IMR-90 (cell line): ENCODE measurements around the gene LYPD6B. TPM values are rescaled to one million over a fixed set of nuclear protein-coding genes. Genes with fewer than 3 reads are reported as not detected.

ENCODE experiments used
- ATAC-seq: fragments of 200-7000 bp; cut with Tn5 transposase; 2 replicates; pipeline ENCODE4 v1.9.1; 2020; ENCODE audit warnings: low read depth, mild to moderate bottlenecking, moderate library complexity
- BruUV-seq: library from RNA; stranded (reverse); fragments of 400-500 nt; replicated peaks from 2 replicates; lab custom pipeline; 2021; lab: Mats Ljungman, UMichigan
- CTCF ChIA-PET: fragments of 300-600 bp; formaldehyde crosslinking; extraction: SDS; loops from one replicate; lab custom pipeline; 2021; ENCODE audit warnings: antibody characterized with exemption; lab: Yijun Ruan, JAX
- POLR2A ChIA-PET: fragments of 300-600 bp; sonication (Branson Sonifier 250); formaldehyde crosslinking; loops from one replicate; lab custom pipeline; 2022; ENCODE audit warnings: antibody characterized with exemption; ENCODE audit not compliant: unreplicated experiment; lab: Charles Lee
- DNase-seq: peaks from one replicate; pipeline ENCODE4 v3.0.0; 2013
- H2AFZ ChIP-seq: replicated peaks from 2 replicates; pipeline ENCODE3; 2013; ENCODE audit warnings: low read length, mild to moderate bottlenecking; ENCODE audit not compliant: poor library complexity
- H2AK5ac ChIP-seq: 2 replicates; pipeline ENCODE4 v1.6.1; 2013; ENCODE audit warnings: low read depth, low read length, inconsistent platforms
- H2AK9ac ChIP-seq: replicated peaks from 2 replicates; pipeline ENCODE3; 2013; ENCODE audit warnings: mild to moderate bottlenecking, low read depth, low read length, moderate library complexity; ENCODE audit not compliant: poor library complexity
- H2BK120ac ChIP-seq: 2 replicates; pipeline ENCODE4 v1.6.1; 2013; ENCODE audit warnings: low read depth, low read length, inconsistent platforms
- H2BK15ac ChIP-seq: 3 replicates; pipeline ENCODE4 v1.6.1; 2013; ENCODE audit warnings: low read depth, low read length, inconsistent platforms
- H2BK20ac ChIP-seq: 2 replicates; pipeline ENCODE4 v1.6.1; 2013; ENCODE audit warnings: low read depth, mild to moderate bottlenecking, inconsistent platforms, low read length, moderate library complexity
- H2BK5ac ChIP-seq: 2 replicates; pipeline ENCODE4 v1.6.1; 2013; ENCODE audit warnings: mild to moderate bottlenecking, low read depth, low read length, inconsistent platforms; ENCODE audit not compliant: poor library complexity, severe bottlenecking
- H3K14ac ChIP-seq: replicated peaks from 2 replicates; pipeline ENCODE4 v1.6.1; 2013; ENCODE audit warnings: low read depth, low read length, inconsistent platforms
- H3K18ac ChIP-seq: 2 replicates; pipeline ENCODE4 v1.6.1; 2013; ENCODE audit warnings: low read depth, low read length, control low read depth
- H3K23ac ChIP-seq: 2 replicates; pipeline ENCODE4 v1.6.1; 2013; ENCODE audit warnings: low read depth, low read length, inconsistent platforms
- H3K27ac ChIP-seq: 2 replicates; pipeline ENCODE4 v1.5.1; 2013; ENCODE audit warnings: mild to moderate bottlenecking, control low read depth, low read length; ENCODE audit not compliant: insufficient read depth
- H3K27me3 ChIP-seq: 2 replicates; pipeline ENCODE4 v1.6.1; 2013; ENCODE audit warnings: low read length; ENCODE audit not compliant: control insufficient read depth, insufficient read depth
- H3K36me3 ChIP-seq: 2 replicates; pipeline ENCODE4 v1.6.1; 2013; ENCODE audit warnings: low read length, mixed read lengths; ENCODE audit not compliant: control insufficient read depth, insufficient read depth
- H3K4ac ChIP-seq: 2 replicates; pipeline ENCODE4 v1.6.1; 2013; ENCODE audit warnings: low read depth, low read length, inconsistent platforms
- H3K4me1 ChIP-seq: 2 replicates; pipeline ENCODE4 v1.6.1; 2013; ENCODE audit warnings: low read length, mixed read lengths; ENCODE audit not compliant: control insufficient read depth, insufficient read depth
- H3K4me2 ChIP-seq: 2 replicates; pipeline ENCODE4 v1.6.1; 2013; ENCODE audit warnings: low read depth, mild to moderate bottlenecking, control low read depth, low read length, moderate library complexity
- H3K4me3 ChIP-seq: 2 replicates; pipeline ENCODE4 v1.5.1; 2013; ENCODE audit warnings: low read depth, mild to moderate bottlenecking, control low read depth, low read length, moderate library complexity; ENCODE audit not compliant: insufficient read depth
- H3K56ac ChIP-seq: 2 replicates; pipeline ENCODE4 v1.6.1; 2013; ENCODE audit warnings: low read length, inconsistent platforms; ENCODE audit not compliant: insufficient read depth; ENCODE audit errors: extremely low read depth
- H3K79me1 ChIP-seq, 2 experiments: 2 replicates each; pipeline ENCODE4 v1.6.1; 2013; ENCODE audit warnings: low read length in 2 of 2, inconsistent platforms in 1 of 2, low read depth in 1 of 2
- H3K9ac ChIP-seq: 2 replicates; pipeline ENCODE4 v1.6.1; 2013; ENCODE audit warnings: low read depth, low read length, control low read depth
- H3K9me1 ChIP-seq: 2 replicates; pipeline ENCODE4 v1.6.1; 2013; ENCODE audit warnings: low read length, inconsistent platforms; ENCODE audit not compliant: insufficient read depth
- H3K9me3 ChIP-seq: 2 replicates; pipeline ENCODE4 v1.6.1; 2013; ENCODE audit warnings: low read length; ENCODE audit not compliant: control insufficient read depth, insufficient read depth
- H4K20me1 ChIP-seq: 2 replicates; pipeline ENCODE4 v1.6.1; 2013; ENCODE audit warnings: low read length, inconsistent platforms; ENCODE audit not compliant: insufficient read depth
- H4K5ac ChIP-seq: 2 replicates; pipeline ENCODE4 v1.6.1; 2013; ENCODE audit warnings: mild to moderate bottlenecking, low read depth, low read length, control low read depth
- H4K8ac ChIP-seq, 2 experiments: 2 replicates each; pipeline ENCODE4 v1.6.1; 2013; ENCODE audit warnings: low read depth in 2 of 2, low read length in 2 of 2, control low read depth in 1 of 2, inconsistent platforms in 1 of 2
- H4K91ac ChIP-seq: 2 replicates; pipeline ENCODE4 v1.6.1; 2013; ENCODE audit warnings: low read depth, low read length, inconsistent platforms; ENCODE audit not compliant: insufficient read depth
- BHLHE40 ChIP-seq: fragments of 150-350 bp; IDR thresholded peaks from 2 replicates; pipeline ENCODE4 v1.6.1; 2016; ENCODE audit warnings: mild to moderate bottlenecking, low read depth, low read length
- CEBPB ChIP-seq: IDR thresholded peaks from 2 replicates; pipeline ENCODE4 v1.6.1; 2012; ENCODE audit warnings: low read depth, low read length, improper control_type of control experiment
- CHD1 ChIP-seq: IDR thresholded peaks from 2 replicates; pipeline ENCODE4 v1.6.1; 2012; ENCODE audit warnings: low read depth, low read length, improper control_type of control experiment
- FOS ChIP-seq: fragments of 150-350 bp; IDR thresholded peaks from 2 replicates; pipeline ENCODE4 v1.6.1; 2016; ENCODE audit warnings: low read depth, low read length
- MAFK ChIP-seq: IDR thresholded peaks from 2 replicates; pipeline ENCODE4 v1.6.1; 2012; ENCODE audit warnings: low read depth, low read length, improper control_type of control experiment
- MAZ ChIP-seq: IDR thresholded peaks from 2 replicates; pipeline ENCODE4 v1.6.1; 2012; ENCODE audit warnings: low read depth, mild to moderate bottlenecking, low read length, improper control_type of control experiment, moderate library complexity, borderline replicate concordance
- MXI1 ChIP-seq: IDR thresholded peaks from 2 replicates; pipeline ENCODE4 v1.6.1; 2012; ENCODE audit warnings: low read depth, mild to moderate bottlenecking, low read length, moderate library complexity, borderline replicate concordance
- NFE2L2 ChIP-seq: fragments of 150-350 bp; IDR thresholded peaks from 2 replicates; pipeline ENCODE4 v1.6.1; 2016; ENCODE audit warnings: low read depth, mild to moderate bottlenecking, low read length
- POLR2A ChIP-seq: IDR thresholded peaks from 2 replicates; pipeline ENCODE4 v1.6.1; 2012; ENCODE audit warnings: mild to moderate bottlenecking, low read depth, low read length
- RAD21 ChIP-seq: IDR thresholded peaks from 2 replicates; pipeline ENCODE4 v1.6.1; 2012; ENCODE audit warnings: low read length, improper control_type of control experiment
- RCOR1 ChIP-seq: IDR thresholded peaks from 2 replicates; pipeline ENCODE4 v1.6.1; 2012; ENCODE audit warnings: mild to moderate bottlenecking, low read length, improper control_type of control experiment; ENCODE audit not compliant: insufficient replicate concordance
- RFX5 ChIP-seq: IDR thresholded peaks from 2 replicates; pipeline ENCODE4 v1.8.0; 2012; ENCODE audit warnings: low read depth, mild to moderate bottlenecking, low read length, moderate library complexity
- SMC3 ChIP-seq: fragments of 150-350 bp; IDR thresholded peaks from 2 replicates; pipeline ENCODE4 v1.6.1; 2016; ENCODE audit warnings: low read depth, mild to moderate bottlenecking, antibody characterized with exemption, low read length, moderate library complexity
- WGBS, 2 experiments: methylation state at CpG; one replicate each; pipeline versions ENCODE4 v1.1.5 to v1.1.7; 2013; ENCODE audit warnings: missing lambda C conversion rate in 2 of 2; ENCODE audit not compliant: insufficient read length in 1 of 2; ENCODE audit errors: extremely low coverage in 2 of 2; 5-methylcytosine and 5-hydroxymethylcytosine counted together
- dilution Hi-C: fragments of 300-500 bp; cut with HindIII; formaldehyde crosslinking; loops from one replicate; pipeline ENCODE4 v1.14.3; 2018; ENCODE audit warnings: low sequenced_read_pairs; ENCODE audit not compliant: unreplicated experiment
- in situ Hi-C: fragments of 300-500 bp; cut with MboI; formaldehyde crosslinking; loops from 3 replicates; pipeline ENCODE4 v1.14.3; 2019; ENCODE audit warnings: low sequenced_read_pairs, inconsistent platforms, mixed read lengths
- intact Hi-C: fragments of 100-400 bp; cut with micrococcal nuclease; formaldehyde crosslinking; loops from 2 replicates; pipeline ENCODE4 v1.10.0; 2022
- polyA plus RNA-seq, 3 experiments: library from polyadenylated mRNA; depleted of rRNA; stranded (reverse); fragments of >200 nt; gene quantifications; 2 replicates each; pipeline ENCODE4 v1.2.3, GENCODE V29; 2012; ENCODE audit warnings: low replicate concordance in 1 of 3
- total RNA-seq: library from RNA; depleted of rRNA; stranded (reverse); fragments of >200 nt; gene quantifications from 2 replicates; pipeline ENCODE4 v1.2.3, GENCODE V29; 2012
- TF ChIP-seq, protein P1 (sequence below): conservative IDR thresholded peaks from 2 replicates; pipeline ENCODE4 v1.5.1; 2012; ENCODE audit warnings: mild to moderate bottlenecking, low read depth, low read length, improper control_type of control experiment
- TF ChIP-seq, protein P2 (sequence below): fragments of 150-350 bp; IDR thresholded peaks from 2 replicates; pipeline ENCODE4 v1.6.1; 2016; ENCODE audit warnings: low read depth, mild to moderate bottlenecking, low read length, moderate library complexity, borderline replicate concordance
- TF ChIP-seq, protein P3 (sequence below): fragments of 150-350 bp; IDR thresholded peaks from 2 replicates; pipeline ENCODE4 v1.6.1; 2017; ENCODE audit warnings: mild to moderate bottlenecking, antibody characterized with exemption, low read length, low read depth

Gene LYPD6B
- total and polyA plus RNA-seq, 2 of the 4 experiments (the other 2 are of a cell fraction), result 0.05 TPM; not detected in 1

DNA sequence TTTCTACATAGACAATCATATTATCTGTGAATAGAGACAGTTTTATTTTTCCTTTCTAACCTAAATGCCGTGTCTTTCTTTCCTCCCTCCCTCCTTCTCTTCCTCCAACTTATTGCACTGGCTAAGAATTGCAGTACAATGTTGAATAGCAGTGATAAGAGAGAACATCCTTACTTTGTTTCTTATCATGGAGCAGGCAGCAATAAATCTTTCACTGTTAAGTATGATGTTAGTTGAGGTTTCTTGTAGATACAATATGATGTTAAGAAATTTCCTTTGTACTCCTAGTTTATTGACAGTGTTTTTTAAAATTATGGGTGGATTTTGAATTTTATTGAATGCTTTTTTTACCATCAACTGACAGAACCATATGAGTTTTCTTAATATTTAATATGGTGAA is 6.0 kb downstream of the LYPD6B start:
- Histone ChIP-seq H3K4me2 (no peak overlapping the region), H3K18ac (no peak overlapping the region), H2BK20ac (no peak overlapping the region), H2BK15ac (no peak overlapping the region), H3K56ac (no peak overlapping the region), H4K91ac (no peak overlapping the region), H2BK5ac (no peak overlapping the region), H3K27ac (no peak overlapping the region), H2AFZ (no peak overlapping the region), H3K9me3 (no peaks in the 10 kb centered on the region; the same call in 1 of the 2 replicates), H4K5ac (no peak overlapping the region), H3K14ac (no peak overlapping the region), H3K79me1 (no peaks in the 10 kb centered on the region), H4K8ac (no peak overlapping the region), H3K27me3 (peaks cover 5% of the 10 kb centered on the region), H3K4me1 (no peaks in the 10 kb centered on the region), H2BK120ac (no peak overlapping the region), H3K36me3 (no peaks in the 10 kb centered on the region), H3K9ac (no peak overlapping the region), H2AK5ac (no peak overlapping the region), H3K4me3 (no peak overlapping the region), H3K4ac (no peak overlapping the region), H3K23ac (no peak overlapping the region), H2AK9ac (no peak overlapping the region), H4K20me1 (no peaks in the 10 kb centered on the region), H3K9me1 (no peaks in the 10 kb centered on the region)
- dilution Hi-C loops (no loop called here), intact Hi-C loops (no loop called here), in situ Hi-C loops (no loop called here)
- POLR2A ChIA-PET, result no interaction called here
- no CpG with 5 or more reads among the region's 1 CpG for WGBS, 2 experiments
- CTCF ChIA-PET, result no interaction called here
- ATAC-seq, result no peak
- TF ChIP-seq RAD21 (no peak), NFE2L2 (no peak), MAZ (no peak), CHD1 (no peak), POLR2A (no peak), MXI1 (no peak), BHLHE40 (no peak), MAFK (no peak), RCOR1 (no peak), CEBPB (no peak), SMC3 (no peak), RFX5 (no peak), FOS (no peak)
- TF ChIP-seq, protein P1, sequence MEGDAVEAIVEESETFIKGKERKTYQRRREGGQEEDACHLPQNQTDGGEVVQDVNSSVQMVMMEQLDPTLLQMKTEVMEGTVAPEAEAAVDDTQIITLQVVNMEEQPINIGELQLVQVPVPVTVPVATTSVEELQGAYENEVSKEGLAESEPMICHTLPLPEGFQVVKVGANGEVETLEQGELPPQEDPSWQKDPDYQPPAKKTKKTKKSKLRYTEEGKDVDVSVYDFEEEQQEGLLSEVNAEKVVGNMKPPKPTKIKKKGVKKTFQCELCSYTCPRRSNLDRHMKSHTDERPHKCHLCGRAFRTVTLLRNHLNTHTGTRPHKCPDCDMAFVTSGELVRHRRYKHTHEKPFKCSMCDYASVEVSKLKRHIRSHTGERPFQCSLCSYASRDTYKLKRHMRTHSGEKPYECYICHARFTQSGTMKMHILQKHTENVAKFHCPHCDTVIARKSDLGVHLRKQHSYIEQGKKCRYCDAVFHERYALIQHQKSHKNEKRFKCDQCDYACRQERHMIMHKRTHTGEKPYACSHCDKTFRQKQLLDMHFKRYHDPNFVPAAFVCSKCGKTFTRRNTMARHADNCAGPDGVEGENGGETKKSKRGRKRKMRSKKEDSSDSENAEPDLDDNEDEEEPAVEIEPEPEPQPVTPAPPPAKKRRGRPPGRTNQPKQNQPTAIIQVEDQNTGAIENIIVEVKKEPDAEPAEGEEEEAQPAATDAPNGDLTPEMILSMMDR, result no peak
- TF ChIP-seq, protein P2, sequence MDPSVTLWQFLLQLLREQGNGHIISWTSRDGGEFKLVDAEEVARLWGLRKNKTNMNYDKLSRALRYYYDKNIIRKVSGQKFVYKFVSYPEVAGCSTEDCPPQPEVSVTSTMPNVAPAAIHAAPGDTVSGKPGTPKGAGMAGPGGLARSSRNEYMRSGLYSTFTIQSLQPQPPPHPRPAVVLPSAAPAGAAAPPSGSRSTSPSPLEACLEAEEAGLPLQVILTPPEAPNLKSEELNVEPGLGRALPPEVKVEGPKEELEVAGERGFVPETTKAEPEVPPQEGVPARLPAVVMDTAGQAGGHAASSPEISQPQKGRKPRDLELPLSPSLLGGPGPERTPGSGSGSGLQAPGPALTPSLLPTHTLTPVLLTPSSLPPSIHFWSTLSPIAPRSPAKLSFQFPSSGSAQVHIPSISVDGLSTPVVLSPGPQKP, result no peak
- TF ChIP-seq, protein P3, sequence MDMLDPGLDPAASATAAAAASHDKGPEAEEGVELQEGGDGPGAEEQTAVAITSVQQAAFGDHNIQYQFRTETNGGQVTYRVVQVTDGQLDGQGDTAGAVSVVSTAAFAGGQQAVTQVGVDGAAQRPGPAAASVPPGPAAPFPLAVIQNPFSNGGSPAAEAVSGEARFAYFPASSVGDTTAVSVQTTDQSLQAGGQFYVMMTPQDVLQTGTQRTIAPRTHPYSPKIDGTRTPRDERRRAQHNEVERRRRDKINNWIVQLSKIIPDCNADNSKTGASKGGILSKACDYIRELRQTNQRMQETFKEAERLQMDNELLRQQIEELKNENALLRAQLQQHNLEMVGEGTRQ, result no peak
- no peak for DNase-seq
- BruUV-seq, result no TSS peak
